OCI-LY3 (cell line): ENCODE data around the gene APIP.

ENCODE experiments used
- H2AFZ ChIP-seq: fragments of 200-600, 300-600 bp; shearing (Covaris generic); 2 replicates; pipeline ENCODE4 v1.6.0; 2014; ENCODE audit warnings: antibody characterized with exemption, low read depth, low read length
- H3K27ac ChIP-seq: fragments of 200-600, 300-600 bp; sonication (generic); 2 replicates; pipeline ENCODE4 v1.5.1; 2014; ENCODE audit warnings: mild to moderate bottlenecking, low read length, moderate library complexity, mixed read lengths
- H3K27me3 ChIP-seq: fragments of 200-600, 300-600 bp; sonication (generic); 2 replicates; pipeline ENCODE4 v1.6.1; 2014; ENCODE audit warnings: low read depth, low read length, mixed read lengths
- H3K36me3 ChIP-seq: fragments of 200-600, 300-600 bp; sonication (generic); replicated peaks from 2 replicates; pipeline ENCODE3; 2014; ENCODE audit warnings: low read depth, low read length, mixed read lengths
- H3K4me1 ChIP-seq: fragments of 300-600, 200-600 bp; sonication (generic); 2 replicates; pipeline ENCODE4 v1.6.1; 2014; ENCODE audit warnings: low read length, mixed read lengths
- H3K4me2 ChIP-seq: fragments of 200-600, 300-600 bp; sonication (generic); 2 replicates; pipeline ENCODE4 v1.6.1; 2014; ENCODE audit warnings: low read length, mixed read lengths
- H3K4me3 ChIP-seq: fragments of 300-600, 200-600 bp; sonication (generic); 2 replicates; pipeline ENCODE4 v1.5.1; 2014; ENCODE audit warnings: antibody characterized with exemption, mild to moderate bottlenecking, low read length, moderate library complexity
- H3K79me2 ChIP-seq: fragments of 300-600, 200-600 bp; shearing (Covaris generic); 2 replicates; pipeline ENCODE4 v1.6.1; 2014; ENCODE audit warnings: mild to moderate bottlenecking, low read length, mixed read lengths
- H3K9ac ChIP-seq: fragments of 300-600, 200-600 bp; shearing (Covaris generic); 2 replicates; pipeline ENCODE4 v1.6.0; 2014; ENCODE audit warnings: mild to moderate bottlenecking, low read length, moderate library complexity
- H3K9me3 ChIP-seq: fragments of 200-600, 300-600 bp; shearing (Covaris generic); 2 replicates; pipeline ENCODE4 v1.6.1; 2014; ENCODE audit warnings: low read length, mixed read lengths; ENCODE audit not compliant: insufficient read depth
- H4K20me1 ChIP-seq: fragments of 200-600, 300-600 bp; sonication (generic); 2 replicates; pipeline ENCODE4 v1.6.1; 2016; ENCODE audit warnings: low read length, mixed read lengths; ENCODE audit not compliant: insufficient read depth
- EZH2phosphoT487 ChIP-seq: fragments of 200-600 bp; shearing (Covaris generic); IDR thresholded peaks from 2 replicates; pipeline ENCODE4 v1.6.1; 2018; ENCODE audit warnings: antibody characterized with exemption, mixed run types, low read depth
- TF ChIP-seq, protein P1 (sequence below): fragments of 200-600, 300-600 bp; sonication (generic); IDR thresholded peaks from 2 replicates; pipeline ENCODE4 v1.5.1; 2014; ENCODE audit warnings: antibody characterized with exemption, low read length, low read depth

The APIP gene

DNA sequence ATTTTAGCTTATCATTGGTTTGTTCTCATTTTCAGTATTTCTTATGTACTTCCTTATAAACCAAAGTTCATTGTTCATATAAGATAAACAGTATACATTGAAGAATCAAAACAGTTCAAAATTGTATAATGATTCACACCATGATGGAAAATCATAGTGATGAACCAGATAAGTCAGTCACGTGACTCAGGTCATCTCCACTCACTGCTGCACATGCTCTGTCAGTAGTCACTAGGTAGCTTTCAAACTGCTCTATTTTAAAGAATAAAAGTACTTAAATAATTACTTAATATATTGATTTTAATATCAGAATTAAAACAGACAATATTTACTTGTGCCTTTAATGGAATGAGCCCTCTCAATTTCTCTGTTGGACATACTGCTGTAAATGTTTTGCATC is 37.8 kb upstream of the APIP start:
- Histone ChIP-seq H3K4me3 (no peak overlapping the region), H3K9me3 (no peaks in the 10 kb centered on the region), H3K4me2 (no peak overlapping the region), H4K20me1 (no peaks in the 10 kb centered on the region), H3K27me3 (no peaks in the 10 kb centered on the region), H3K9ac (no peak overlapping the region), H3K27ac (no peak overlapping the region), H2AFZ (no peak overlapping the region), H3K79me2 (no peaks in the 10 kb centered on the region), H3K36me3 (no peaks in the 10 kb centered on the region), H3K4me1 (no peaks in the 10 kb centered on the region)
- TF ChIP-seq, protein P1, sequence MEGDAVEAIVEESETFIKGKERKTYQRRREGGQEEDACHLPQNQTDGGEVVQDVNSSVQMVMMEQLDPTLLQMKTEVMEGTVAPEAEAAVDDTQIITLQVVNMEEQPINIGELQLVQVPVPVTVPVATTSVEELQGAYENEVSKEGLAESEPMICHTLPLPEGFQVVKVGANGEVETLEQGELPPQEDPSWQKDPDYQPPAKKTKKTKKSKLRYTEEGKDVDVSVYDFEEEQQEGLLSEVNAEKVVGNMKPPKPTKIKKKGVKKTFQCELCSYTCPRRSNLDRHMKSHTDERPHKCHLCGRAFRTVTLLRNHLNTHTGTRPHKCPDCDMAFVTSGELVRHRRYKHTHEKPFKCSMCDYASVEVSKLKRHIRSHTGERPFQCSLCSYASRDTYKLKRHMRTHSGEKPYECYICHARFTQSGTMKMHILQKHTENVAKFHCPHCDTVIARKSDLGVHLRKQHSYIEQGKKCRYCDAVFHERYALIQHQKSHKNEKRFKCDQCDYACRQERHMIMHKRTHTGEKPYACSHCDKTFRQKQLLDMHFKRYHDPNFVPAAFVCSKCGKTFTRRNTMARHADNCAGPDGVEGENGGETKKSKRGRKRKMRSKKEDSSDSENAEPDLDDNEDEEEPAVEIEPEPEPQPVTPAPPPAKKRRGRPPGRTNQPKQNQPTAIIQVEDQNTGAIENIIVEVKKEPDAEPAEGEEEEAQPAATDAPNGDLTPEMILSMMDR, result no peak
- TF ChIP-seq EZH2phosphoT487, result no peak

GRCh38 chr11:34948696-34949095 is 32.5 kb upstream of the APIP start:
- no peak overlapping the region for H3K4me3 ChIP-seq
- H4K20me1 ChIP-seq, result no peaks in the 10 kb centered on the region
- H3K9ac ChIP-seq, result no peak overlapping the region
- H3K79me2 ChIP-seq, result no peaks in the 10 kb centered on the region
- no peak overlapping the region for H3K27ac ChIP-seq
- H2AFZ ChIP-seq, result no peak overlapping the region
- no peaks in the 10 kb centered on the region for H3K9me3 ChIP-seq
- H3K36me3 ChIP-seq, result peaks cover 3% of the 10 kb centered on the region
- H3K4me2 ChIP-seq, result no peak overlapping the region
- TF ChIP-seq, protein P1, result no peak
- TF ChIP-seq EZH2phosphoT487, result no peak
- no peaks in the 10 kb centered on the region for H3K27me3 ChIP-seq
- H3K4me1 ChIP-seq, result no peaks in the 10 kb centered on the region

GRCh38 chr11:34944692-34945091 is 28.5 kb upstream of the APIP start:
- Histone ChIP-seq H3K36me3 (peaks cover 3% of the 10 kb centered on the region), H3K27me3 (no peaks in the 10 kb centered on the region), H4K20me1 (no peaks in the 10 kb centered on the region), H3K4me2 (no peak overlapping the region), H3K79me2 (no peaks in the 10 kb centered on the region), H3K4me3 (no peak overlapping the region), H3K9me3 (no peaks in the 10 kb centered on the region), H3K4me1 (peaks cover 8% of the 10 kb centered on the region; the same call in 1 of the 2 replicates), H2AFZ (no peak overlapping the region), H3K27ac (no peak overlapping the region), H3K9ac (no peak overlapping the region)
- TF ChIP-seq, protein P1, result no peak
- no peak for TF ChIP-seq EZH2phosphoT487

DNA sequence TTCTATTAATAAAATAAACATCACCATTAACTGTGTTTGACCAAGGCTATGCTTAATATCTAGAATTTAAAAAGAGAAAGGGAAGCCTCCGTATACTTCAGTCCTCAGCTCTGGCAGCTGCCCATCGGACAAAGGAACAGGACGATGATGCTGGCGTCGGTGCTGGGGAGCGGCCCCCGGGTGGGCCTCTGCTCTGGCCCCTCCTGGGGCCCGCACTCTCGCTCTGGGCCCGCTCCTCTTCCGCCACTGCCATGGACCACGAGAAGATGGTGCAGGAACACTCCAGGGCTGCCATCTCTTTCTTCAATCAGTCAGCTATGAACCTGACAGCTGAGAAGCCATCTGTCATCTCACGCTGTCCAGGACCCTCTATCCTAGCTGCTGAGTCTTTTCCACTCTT is 25.5 kb upstream of the APIP start:
- Histone ChIP-seq H3K36me3 (peaks cover 3% of the 10 kb centered on the region), H3K4me2 (no peak overlapping the region), H3K4me3 (no peak overlapping the region), H3K4me1 (peaks cover 8% of the 10 kb centered on the region; the same call in 1 of the 2 replicates), H3K27me3 (no peaks in the 10 kb centered on the region), H3K9me3 (no peaks in the 10 kb centered on the region), H4K20me1 (no peaks in the 10 kb centered on the region), H2AFZ (no peak overlapping the region), H3K9ac (no peak overlapping the region), H3K27ac (no peak overlapping the region), H3K79me2 (no peaks in the 10 kb centered on the region)
- TF ChIP-seq, protein P1, result no peak
- TF ChIP-seq EZH2phosphoT487, result no peak
